ENCODE measurements around the gene KLHL5. TPM values are rescaled to one million over a fixed set of nuclear protein-coding genes. Genes with fewer than 3 reads are reported as not detected.

KLHL5 gene
- total and polyA plus RNA-seq, 9 of the 15 experiments (the other 6 are each of a cell fraction or from before 2014, with no cell fraction given): 8.0 to 30.8 (median 22.1) TPM

DNA sequence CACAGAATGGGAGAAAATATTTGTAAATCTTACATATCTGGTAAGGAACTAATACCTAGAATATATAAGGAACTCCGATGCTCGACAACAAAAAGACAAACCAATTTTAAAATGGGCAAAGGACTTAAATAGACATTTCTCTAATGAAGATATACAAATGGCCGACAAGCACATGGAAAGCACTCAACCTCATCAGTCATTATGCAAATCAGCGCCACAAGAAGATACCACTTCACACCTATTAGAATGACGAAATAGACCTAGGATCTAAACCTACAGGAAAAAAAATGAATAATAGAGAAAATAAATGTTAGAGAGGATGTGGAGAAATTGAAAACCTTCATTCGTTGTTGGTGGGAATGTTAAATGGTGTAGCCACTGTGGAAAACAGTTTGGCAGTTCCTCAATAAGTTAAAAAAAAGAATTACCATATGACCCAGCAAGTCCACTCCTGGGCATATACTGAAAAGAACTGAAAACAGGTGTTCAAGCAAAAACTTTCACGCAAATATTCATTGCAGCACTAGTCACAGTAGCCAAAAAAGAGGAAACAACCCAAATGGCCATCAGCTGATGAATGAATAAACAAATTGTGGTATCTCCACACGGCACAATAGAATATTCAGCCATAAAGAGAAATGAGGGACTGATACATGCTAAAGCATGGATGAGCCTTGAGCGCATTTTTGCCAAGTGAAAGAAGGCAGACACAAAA lies 63.0 kb downstream of the KLHL5 start:
- Histone ChIP-seq H3K79me2 (ENCODE audit: control insufficient read depth, insufficient read depth, low read length) (no peaks in the 10 kb centered on the region), H3K9ac (ENCODE audit: insufficient read depth in 1 of 2, low read depth in 2 of 2, low read length in 2 of 2) (no peak overlapping the region), H3K27ac (ENCODE audit: extremely low read depth, low read depth, low read length) (no peak overlapping the region), H3K4me2 (ENCODE audit: insufficient read depth, low read length) (no peak overlapping the region), H3K27me3 (ENCODE audit: control insufficient read depth in 2 of 2, insufficient read depth in 2 of 2, low read length in 2 of 2) (no peaks in the 10 kb centered on the region), H3K36me3 (ENCODE audit: control insufficient read depth, insufficient read depth, low read length) (no peaks in the 10 kb centered on the region), H2AFZ (ENCODE audit: low read depth, low read length) (no peak overlapping the region), H4K20me1 (replicated peaks; ENCODE audit: control insufficient read depth, insufficient read depth, low read length) (no peaks in the 10 kb centered on the region), H3K4me3 (no peak overlapping the region), H3K4me1 (replicated peaks in 1 of 2; ENCODE audit: control insufficient read depth in 2 of 2, insufficient read depth in 2 of 2, low read length in 2 of 2) (peaks cover 0 to 7% of the 10 kb centered on the region in 2 experiments; a peak in 2 of 5 replicates), H3K9me3 (replicated peaks; ENCODE audit: control insufficient read depth, insufficient read depth, low read depth, low read length) (no peaks in the 10 kb centered on the region), H3K9me1 (ENCODE audit: control insufficient read depth, insufficient read depth, low read length) (no peaks in the 10 kb centered on the region)
- no peak for FAIRE-seq
- POLR2A ChIA-PET: no interaction called here
- no peak for DNase-seq (ENCODE audit: extremely low read depth in 1 of 4, low spot score in 3 of 4)
- intact Hi-C loops (cut with micrococcal nuclease) (no loop called here), in situ Hi-C loops (cut with MboI) (loop anchor here (25.0 kb wide), 1 partner anchor 1063 kb away; no protein-coding TSS in a partner anchor)
- CTCF ChIA-PET (ENCODE audit: low intra/inter-chr PET ratio): no interaction called here
- no TSS peak for BruUV-seq (replicated peaks)
- 81% methylated on average over 9 of the region's 9 CpGs for WGBS (ENCODE audit: insufficient coverage, low coverage, missing lambda C conversion rate)
- no peak for ATAC-seq
- TF ChIP-seq ZFP91 (CRISPR knock-in tag; IDR thresholded peaks at IDR 0.05) (no peak), ETV5 (CRISPR knock-in tag; IDR thresholded peaks at IDR 0.05; ENCODE audit: low read depth) (no peak)
- TF ChIP-seq, protein P1, sequence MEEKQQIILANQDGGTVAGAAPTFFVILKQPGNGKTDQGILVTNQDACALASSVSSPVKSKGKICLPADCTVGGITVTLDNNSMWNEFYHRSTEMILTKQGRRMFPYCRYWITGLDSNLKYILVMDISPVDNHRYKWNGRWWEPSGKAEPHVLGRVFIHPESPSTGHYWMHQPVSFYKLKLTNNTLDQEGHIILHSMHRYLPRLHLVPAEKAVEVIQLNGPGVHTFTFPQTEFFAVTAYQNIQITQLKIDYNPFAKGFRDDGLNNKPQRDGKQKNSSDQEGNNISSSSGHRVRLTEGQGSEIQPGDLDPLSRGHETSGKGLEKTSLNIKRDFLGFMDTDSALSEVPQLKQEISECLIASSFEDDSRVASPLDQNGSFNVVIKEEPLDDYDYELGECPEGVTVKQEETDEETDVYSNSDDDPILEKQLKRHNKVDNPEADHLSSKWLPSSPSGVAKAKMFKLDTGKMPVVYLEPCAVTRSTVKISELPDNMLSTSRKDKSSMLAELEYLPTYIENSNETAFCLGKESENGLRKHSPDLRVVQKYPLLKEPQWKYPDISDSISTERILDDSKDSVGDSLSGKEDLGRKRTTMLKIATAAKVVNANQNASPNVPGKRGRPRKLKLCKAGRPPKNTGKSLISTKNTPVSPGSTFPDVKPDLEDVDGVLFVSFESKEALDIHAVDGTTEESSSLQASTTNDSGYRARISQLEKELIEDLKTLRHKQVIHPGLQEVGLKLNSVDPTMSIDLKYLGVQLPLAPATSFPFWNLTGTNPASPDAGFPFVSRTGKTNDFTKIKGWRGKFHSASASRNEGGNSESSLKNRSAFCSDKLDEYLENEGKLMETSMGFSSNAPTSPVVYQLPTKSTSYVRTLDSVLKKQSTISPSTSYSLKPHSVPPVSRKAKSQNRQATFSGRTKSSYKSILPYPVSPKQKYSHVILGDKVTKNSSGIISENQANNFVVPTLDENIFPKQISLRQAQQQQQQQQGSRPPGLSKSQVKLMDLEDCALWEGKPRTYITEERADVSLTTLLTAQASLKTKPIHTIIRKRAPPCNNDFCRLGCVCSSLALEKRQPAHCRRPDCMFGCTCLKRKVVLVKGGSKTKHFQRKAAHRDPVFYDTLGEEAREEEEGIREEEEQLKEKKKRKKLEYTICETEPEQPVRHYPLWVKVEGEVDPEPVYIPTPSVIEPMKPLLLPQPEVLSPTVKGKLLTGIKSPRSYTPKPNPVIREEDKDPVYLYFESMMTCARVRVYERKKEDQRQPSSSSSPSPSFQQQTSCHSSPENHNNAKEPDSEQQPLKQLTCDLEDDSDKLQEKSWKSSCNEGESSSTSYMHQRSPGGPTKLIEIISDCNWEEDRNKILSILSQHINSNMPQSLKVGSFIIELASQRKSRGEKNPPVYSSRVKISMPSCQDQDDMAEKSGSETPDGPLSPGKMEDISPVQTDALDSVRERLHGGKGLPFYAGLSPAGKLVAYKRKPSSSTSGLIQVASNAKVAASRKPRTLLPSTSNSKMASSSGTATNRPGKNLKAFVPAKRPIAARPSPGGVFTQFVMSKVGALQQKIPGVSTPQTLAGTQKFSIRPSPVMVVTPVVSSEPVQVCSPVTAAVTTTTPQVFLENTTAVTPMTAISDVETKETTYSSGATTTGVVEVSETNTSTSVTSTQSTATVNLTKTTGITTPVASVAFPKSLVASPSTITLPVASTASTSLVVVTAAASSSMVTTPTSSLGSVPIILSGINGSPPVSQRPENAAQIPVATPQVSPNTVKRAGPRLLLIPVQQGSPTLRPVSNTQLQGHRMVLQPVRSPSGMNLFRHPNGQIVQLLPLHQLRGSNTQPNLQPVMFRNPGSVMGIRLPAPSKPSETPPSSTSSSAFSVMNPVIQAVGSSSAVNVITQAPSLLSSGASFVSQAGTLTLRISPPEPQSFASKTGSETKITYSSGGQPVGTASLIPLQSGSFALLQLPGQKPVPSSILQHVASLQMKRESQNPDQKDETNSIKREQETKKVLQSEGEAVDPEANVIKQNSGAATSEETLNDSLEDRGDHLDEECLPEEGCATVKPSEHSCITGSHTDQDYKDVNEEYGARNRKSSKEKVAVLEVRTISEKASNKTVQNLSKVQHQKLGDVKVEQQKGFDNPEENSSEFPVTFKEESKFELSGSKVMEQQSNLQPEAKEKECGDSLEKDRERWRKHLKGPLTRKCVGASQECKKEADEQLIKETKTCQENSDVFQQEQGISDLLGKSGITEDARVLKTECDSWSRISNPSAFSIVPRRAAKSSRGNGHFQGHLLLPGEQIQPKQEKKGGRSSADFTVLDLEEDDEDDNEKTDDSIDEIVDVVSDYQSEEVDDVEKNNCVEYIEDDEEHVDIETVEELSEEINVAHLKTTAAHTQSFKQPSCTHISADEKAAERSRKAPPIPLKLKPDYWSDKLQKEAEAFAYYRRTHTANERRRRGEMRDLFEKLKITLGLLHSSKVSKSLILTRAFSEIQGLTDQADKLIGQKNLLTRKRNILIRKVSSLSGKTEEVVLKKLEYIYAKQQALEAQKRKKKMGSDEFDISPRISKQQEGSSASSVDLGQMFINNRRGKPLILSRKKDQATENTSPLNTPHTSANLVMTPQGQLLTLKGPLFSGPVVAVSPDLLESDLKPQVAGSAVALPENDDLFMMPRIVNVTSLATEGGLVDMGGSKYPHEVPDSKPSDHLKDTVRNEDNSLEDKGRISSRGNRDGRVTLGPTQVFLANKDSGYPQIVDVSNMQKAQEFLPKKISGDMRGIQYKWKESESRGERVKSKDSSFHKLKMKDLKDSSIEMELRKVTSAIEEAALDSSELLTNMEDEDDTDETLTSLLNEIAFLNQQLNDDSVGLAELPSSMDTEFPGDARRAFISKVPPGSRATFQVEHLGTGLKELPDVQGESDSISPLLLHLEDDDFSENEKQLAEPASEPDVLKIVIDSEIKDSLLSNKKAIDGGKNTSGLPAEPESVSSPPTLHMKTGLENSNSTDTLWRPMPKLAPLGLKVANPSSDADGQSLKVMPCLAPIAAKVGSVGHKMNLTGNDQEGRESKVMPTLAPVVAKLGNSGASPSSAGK (IDR thresholded peaks at IDR 0.05): 0 out of 2 replicates have a peak, but pooled peaks have one; percentile 29
